GM12878 (cell line): ENCODE results near the gene SCGB1C2. TPM values are rescaled to one million over a fixed set of nuclear protein-coding genes. Genes with fewer than 3 reads are reported as not detected.

Source experiments
- ATAC-seq: fragments of 200-7000 bp; cut with Tn5 transposase; 3 replicates; pipeline ENCODE4 v1.9.1; 2020; ENCODE audit warnings: mild to moderate bottlenecking, moderate library complexity
- BruUV-seq: library from RNA; stranded (reverse); fragments of 400-500 nt; replicated peaks from 2 replicates; lab custom pipeline; 2021; lab: Mats Ljungman, UMichigan
- CTCF ChIA-PET: fragments of 300-600 bp; sonication (Branson Sonifier 250); formaldehyde crosslinking; extraction: SDS; loops from one replicate; lab custom pipeline; 2021; ENCODE audit warnings: inconsistent platforms; lab: Yijun Ruan, JAX
- POLR2A ChIA-PET: fragments of 350-600 bp; formaldehyde crosslinking; extraction: SDS; loops from one replicate; lab custom pipeline; 2021; ENCODE audit warnings: inconsistent platforms; lab: Charles Lee
- RAD21 ChIA-PET: fragments of 300-600 bp; sonication (Branson Sonifier 250); formaldehyde crosslinking; loops from one replicate; lab custom pipeline; 2023; ENCODE audit warnings: antibody characterized with exemption; ENCODE audit not compliant: unreplicated experiment; lab: Charles Lee
- SMC1A ChIA-PET: fragments of 300-600 bp; sonication (Branson Sonifier 250); formaldehyde crosslinking; loops from one replicate; lab custom pipeline; 2023; ENCODE audit not compliant: unreplicated experiment, uncharacterized antibody; lab: Charles Lee
- DNase-seq: peaks from one replicate; pipeline ENCODE4 v3.0.0-alpha.2; 2011; ENCODE audit warnings: low read depth, low spot score
- FAIRE-seq: peaks from 3 replicates; lab custom pipeline; 2011; peaks lifted over from hg19 to GRCh38; lab: Jason Lieb, UNC
- H2AFZ ChIP-seq: 2 replicates; pipeline ENCODE4 v1.6.0; 2011; ENCODE audit warnings: low read depth, low read length, control low read depth; ENCODE audit not compliant: control insufficient read depth
- H3K27ac ChIP-seq: 2 replicates; pipeline ENCODE4 v1.5.1; 2011; ENCODE audit warnings: control low read depth; ENCODE audit not compliant: control insufficient read depth, insufficient read depth
- H3K27me3 ChIP-seq, 2 experiments: replicated peaks in 1 of 2; 2 replicates each; pipeline versions ENCODE4 v1.6.0 to v1.6.1; 2011; ENCODE audit warnings: low read length in 1 of 2; ENCODE audit not compliant: control insufficient read depth in 2 of 2, insufficient read depth in 2 of 2
- H3K36me3 ChIP-seq, 2 experiments: 2 replicates each; pipeline ENCODE4 v1.5.1; 2011; ENCODE audit warnings: low read length in 1 of 2; ENCODE audit not compliant: control insufficient read depth in 2 of 2, insufficient read depth in 2 of 2
- H3K4me1 ChIP-seq: 2 replicates; pipeline ENCODE4 v1.6.1; 2011; ENCODE audit warnings: mild to moderate bottlenecking, low read length, moderate library complexity, mixed read lengths; ENCODE audit not compliant: control insufficient read depth, insufficient read depth
- H3K4me2 ChIP-seq: 2 replicates; pipeline ENCODE4 v1.6.0; 2011; ENCODE audit warnings: control low read depth; ENCODE audit not compliant: control insufficient read depth, insufficient read depth
- H3K4me3 ChIP-seq: fragments of 200-600 bp; sonication (generic); 2 replicates; pipeline ENCODE4 v1.5.1; 2016
- H3K79me2 ChIP-seq: 2 replicates; pipeline ENCODE4 v1.6.0; 2011; ENCODE audit warnings: low read length; ENCODE audit not compliant: control insufficient read depth, insufficient read depth
- H3K9ac ChIP-seq: 2 replicates; pipeline ENCODE4 v1.8.0; 2011; ENCODE audit warnings: low read length, control low read depth, mixed read lengths; ENCODE audit not compliant: control insufficient read depth, insufficient read depth
- H3K9me3 ChIP-seq: replicated peaks from 3 replicates; pipeline ENCODE4 v1.5.1; 2011; ENCODE audit warnings: mild to moderate bottlenecking, low read length; ENCODE audit not compliant: control insufficient read depth, insufficient read depth
- H4K20me1 ChIP-seq: 2 replicates; pipeline ENCODE4 v1.6.0; 2011; ENCODE audit not compliant: control insufficient read depth, insufficient read depth
- BRCA1 ChIP-seq: IDR thresholded peaks from 2 replicates; pipeline ENCODE4 v1.6.1; 2011; ENCODE audit warnings: low read depth, low read length, improper control_type of control experiment
- CREM ChIP-seq: IDR thresholded peaks from 2 replicates; pipeline ENCODE4 v1.6.1; 2014; ENCODE audit warnings: antibody characterized with exemption, low read depth
- CTCF ChIP-seq, 3 experiments: IDR thresholded peaks in 2 of 3; conservative IDR thresholded peaks in 1 of 3; 2 replicates each; pipeline ENCODE4 v1.5.1; 2011; ENCODE audit warnings: low read depth in 3 of 3, low read length in 3 of 3, mild to moderate bottlenecking in 3 of 3, control low read depth in 2 of 3, moderate library complexity in 2 of 3, inconsistent platforms in 1 of 3, mixed read lengths in 1 of 3; ENCODE audit not compliant: control insufficient read depth in 2 of 3, insufficient read depth in 1 of 3; ENCODE audit errors: extremely low read depth in 1 of 3
- IRF4 ChIP-seq: IDR thresholded peaks from 2 replicates; pipeline ENCODE4 v1.6.1; 2011; ENCODE audit warnings: low read depth, low read length
- NFYA ChIP-seq: IDR thresholded peaks from 2 replicates; pipeline ENCODE4 v1.6.1; 2011; ENCODE audit warnings: low read depth, mild to moderate bottlenecking, low read length, improper control_type of control experiment, borderline replicate concordance
- PAX8 ChIP-seq: fragments of 450-650 bp; IDR thresholded peaks from 2 replicates; pipeline ENCODE4 v1.6.1; 2017; ENCODE audit warnings: mild to moderate bottlenecking, moderate library complexity
- POLR2A ChIP-seq: IDR thresholded peaks from 2 replicates; pipeline ENCODE4 v1.6.1; 2011; ENCODE audit warnings: low read depth, mild to moderate bottlenecking, low read length
- RCOR1 ChIP-seq: conservative IDR thresholded peaks from 2 replicates; pipeline ENCODE4 v1.6.1; 2012; ENCODE audit warnings: low read depth, low read length, improper control_type of control experiment
- RUNX3 ChIP-seq: IDR thresholded peaks from 2 replicates; pipeline ENCODE4 v1.6.1; 2012; ENCODE audit warnings: low read length, inconsistent platforms
- SKIL ChIP-seq: fragments of 450-650 bp; IDR thresholded peaks from 2 replicates; pipeline ENCODE4 v1.6.1; 2017; ENCODE audit warnings: mild to moderate bottlenecking, low read depth, inconsistent platforms; ENCODE audit not compliant: poor library complexity, severe bottlenecking
- SREBF1 ChIP-seq: IDR thresholded peaks from 2 replicates; pipeline ENCODE4 v1.6.1; 2012; ENCODE audit warnings: mild to moderate bottlenecking, low read length
- STAT1 ChIP-seq: fragments of 450-650 bp; conservative IDR thresholded peaks from 2 replicates; pipeline ENCODE4 v1.6.1; 2014; ENCODE audit warnings: antibody characterized with exemption, mild to moderate bottlenecking
- SUZ12 ChIP-seq: fragments of 200-600 bp; sonication (generic); IDR thresholded peaks from one replicate; pipeline ENCODE4 v1.6.1; 2018; ENCODE audit warnings: antibody characterized with exemption, mild to moderate bottlenecking; ENCODE audit not compliant: unreplicated experiment
- TCF12 ChIP-seq: IDR thresholded peaks from 2 replicates; pipeline ENCODE4 v1.6.1; 2011; ENCODE audit warnings: low read depth, mild to moderate bottlenecking, low read length
- USF2 ChIP-seq: IDR thresholded peaks from 2 replicates; pipeline ENCODE4 v1.6.1; 2011; ENCODE audit warnings: low read depth, low read length, improper control_type of control experiment, borderline replicate concordance
- WGBS: methylation state at CpG from one replicate; pipeline ENCODE4 v1.1.6; 2016; ENCODE audit warnings: low lambda C conversion rate; ENCODE audit not compliant: insufficient replicate concordance, insufficient coverage; ENCODE audit errors: missing lambda C conversion rate; 5-methylcytosine and 5-hydroxymethylcytosine counted together
- in situ Hi-C: fragments of 300-500 bp; cut with MboI; formaldehyde crosslinking; loops from 9 replicates; pipeline ENCODE4 v1.14.3; 2018; ENCODE audit warnings: mixed read lengths
- intact Hi-C: fragments of 100-400 bp; cut with micrococcal nuclease; formaldehyde crosslinking; loops from one replicate; pipeline ENCODE4 v1.14.2; 2022; ENCODE audit not compliant: unreplicated experiment
- polyA plus RNA-seq, 11 experiments: library from polyadenylated mRNA; depleted of rRNA in 4 of 11; unstranded in 6 of 11; stranded (reverse) in 5 of 11; fragments of >200 nt; fragmentation: Nextera tagmentation in 4 of 11; fragmentation: Illumina TruSeq in 1 of 11; extraction: Ambion mirVana in 4 of 11; extraction: Trizol in 1 of 11; gene quantifications; 1 replicate in 1 of 11; 2 replicates in 10 of 11; pipeline versions ENCODE4 v1.2.1 to v1.2.3, GENCODE V29; 2011 to 2016; ENCODE audit warnings: inconsistent platforms in 2 of 11, missing spikeins in 2 of 11, low read depth in 1 of 11
- total RNA-seq, 4 experiments: library from RNA; depleted of rRNA in 3 of 4; stranded (reverse); fragments of >200 nt in 3 of 4; fragmentation: Illumina TruSeq in 1 of 4; extraction: Trizol in 1 of 4; gene quantifications; 2 replicates each; pipeline versions ENCODE4 v1.2.1 to v1.2.3, GENCODE V29; 2013 to 2021

Gene SCGB1C2
- total and polyA plus RNA-seq, 10 of the 15 experiments (the other 5 are each of a cell fraction or from before 2014, with no cell fraction given): not detected

GRCh38 chr17:147796-148740 is 10.7 kb downstream of the SCGB1C2 start:
- no peaks in the 10 kb centered on the region for H3K36me3 ChIP-seq
- ChIA-PET POLR2A (no interaction called here), SMC1A (no interaction called here), CTCF (no interaction called here), RAD21 (no interaction called here)
- no peaks in the 10 kb centered on the region for H3K4me1 ChIP-seq
- H2AFZ ChIP-seq: no peak overlapping the region
- no TSS peak for BruUV-seq
- H3K9ac ChIP-seq: no peak overlapping the region
- no peak overlapping the region for H3K4me2 ChIP-seq
- no peaks in the 10 kb centered on the region for H3K9me3 ChIP-seq
- no peaks in the 10 kb centered on the region for H4K20me1 ChIP-seq
- DNase-seq (no peak), FAIRE-seq (no peak), ATAC-seq (no peak)
- intact Hi-C loops: no loop called here
- H3K4me3 ChIP-seq: no peak overlapping the region
- 32% methylated on average over 11 of the region's 17 CpGs for WGBS
- no peak for TF ChIP-seq BRCA1
- no peak for TF ChIP-seq CREM
- TF ChIP-seq TCF12: no peak
- TF ChIP-seq PAX8: no peak
- no peak for TF ChIP-seq USF2
- no peak for TF ChIP-seq NFYA
- no peak for TF ChIP-seq RCOR1
- TF ChIP-seq SREBF1: no peak
- no peak for TF ChIP-seq SKIL
- no peak for TF ChIP-seq CTCF (IDR thresholded peaks at IDR 0.05 in 2 of 3, conservative IDR thresholded peaks at IDR 0.05 in 1 of 3; ENCODE audit: control insufficient read depth in 2 of 3, extremely low read depth in 1 of 3, insufficient read depth in 1 of 3, low read depth in 3 of 3, low read length in 3 of 3)
- no peak for TF ChIP-seq RUNX3
- TF ChIP-seq IRF4: no peak
- no peak for TF ChIP-seq SUZ12
- TF ChIP-seq STAT1: no peak
- TF ChIP-seq POLR2A: no peak
- in situ Hi-C loops: no loop called here
- no peaks in the 10 kb centered on the region for H3K79me2 ChIP-seq
- H3K27ac ChIP-seq: no peak overlapping the region
- H3K27me3 ChIP-seq: no peaks in the 10 kb centered on the region
